ENCODE measurements around the gene DQX1.

The DQX1 gene

GRCh38 chr2:74554820-74555531 lies 28.9 kb upstream of the DQX1 start:
- DNase-seq (ENCODE audit: low read depth in 2 of 3, low spot score in 2 of 3), result no peak

- peak; percentile 65 to 81 (median 80) for DNase-seq (ENCODE audit: low read depth in 2 of 3, low spot score in 2 of 3)
These were observed 28.1 kb upstream of the DQX1 start, which contains the start of the genes DOK1 and LOXL3 for GRCh38 chr2:74553892-74554819. DOK1 (plus strand) TSS chr2:74554720; CDS start chr2:74554755, 35 bp downstream. LOXL3 (minus strand) TSS chr2:74553942; CDS start chr2:74552634, 1,308 bp downstream.

GRCh38 chr2:74552914-74553811 lies 27.1 kb upstream of the DQX1 start:
- DNase-seq (ENCODE audit: low read depth in 2 of 3, low spot score in 2 of 3), result no peak

GRCh38 chr2:74551942-74552913 lies 26.2 kb upstream of the DQX1 start:
- DNase-seq (ENCODE audit: low read depth in 2 of 3, low spot score in 2 of 3), result no peak

- no peak for DNase-seq (ENCODE audit: low read depth in 2 of 3, low spot score in 2 of 3)
These were observed 25.5 kb upstream of the DQX1 start for GRCh38 chr2:74551530-74551929.

- DNase-seq (ENCODE audit: low read depth in 2 of 3, low spot score in 2 of 3), result no peak
These were observed 24.2 kb upstream of the DQX1 start for GRCh38 chr2:74550231-74550630.

- DNase-seq (ENCODE audit: low read depth in 2 of 3, low spot score in 2 of 3), result no peak
These were observed 23.1 kb upstream of the DQX1 start for GRCh38 chr2:74548900-74549826.

- no peak for DNase-seq (ENCODE audit: low read depth in 2 of 3, low spot score in 2 of 3)
These were observed 22.4 kb upstream of the DQX1 start for GRCh38 chr2:74548285-74548899.

GRCh38 chr2:74546004-74546403 lies 20.0 kb upstream of the DQX1 start:
- no peak for DNase-seq (ENCODE audit: low read depth in 2 of 3, low spot score in 2 of 3)

- DNase-seq (ENCODE audit: low read depth in 2 of 3, low spot score in 2 of 3), result no peak
These were observed 18.6 kb upstream of the DQX1 start for GRCh38 chr2:74544634-74545033.

GRCh38 chr2:74542978-74543377 lies 16.9 kb upstream of the DQX1 start:
- DNase-seq (ENCODE audit: low read depth in 2 of 3, low spot score in 2 of 3), result no peak

- DNase-seq (ENCODE audit: low read depth in 2 of 3, low spot score in 2 of 3), result no peak
These were observed 14.3 kb upstream of the DQX1 start for GRCh38 chr2:74540291-74540690.

GRCh38 chr2:74538881-74539339 lies 12.9 kb upstream of the DQX1 start:
- no peak for DNase-seq (ENCODE audit: low read depth in 2 of 3, low spot score in 2 of 3)

- DNase-seq (ENCODE audit: low read depth in 2 of 3, low spot score in 2 of 3), result no peak
These were observed 11.1 kb upstream of the DQX1 start for GRCh38 chr2:74537140-74537539.

- DNase-seq (ENCODE audit: low read depth in 2 of 3, low spot score in 2 of 3), result no peak
These were observed 10.3 kb upstream of the DQX1 start for GRCh38 chr2:74536166-74536950.

GRCh38 chr2:74535440-74535965 lies 9.5 kb upstream of the DQX1 start:
- DNase-seq (ENCODE audit: low read depth in 2 of 3, low spot score in 2 of 3), result no peak

GRCh38 chr2:74534411-74534810 lies 8.4 kb upstream of the DQX1 start:
- DNase-seq (ENCODE audit: low read depth in 2 of 3, low spot score in 2 of 3), result no peak
